HepG2 (cell line): Measurements from ENCODE around the gene CMIP. TPM values are rescaled to one million over a fixed set of nuclear protein-coding genes. Genes with fewer than 3 reads are reported as not detected.

ENCODE experiments used
- ARNTL ChIP-seq: sonication (generic); formaldehyde crosslinking; IDR thresholded peaks from 2 replicates; pipeline ENCODE4 v1.4.0; 2020; ENCODE audit warnings: mild to moderate bottlenecking, missing genetic modification reagents
- CERS6 ChIP-seq: sonication (generic); formaldehyde crosslinking; IDR thresholded peaks from 2 replicates; pipeline ENCODE4 v1.5.0; 2020; ENCODE audit warnings: missing genetic modification reagents
- CHD2 ChIP-seq: IDR thresholded peaks from 2 replicates; pipeline ENCODE4 v1.6.1; 2011; ENCODE audit warnings: low read depth, low read length, improper control_type of control experiment
- FOXM1 ChIP-seq: sonication (generic); formaldehyde crosslinking; IDR thresholded peaks from 2 replicates; pipeline ENCODE4 v1.5.0; 2020; ENCODE audit warnings: missing genetic modification reagents
- GTF3A ChIP-seq: sonication (generic); formaldehyde crosslinking; conservative IDR thresholded peaks from 2 replicates; pipeline ENCODE4 v1.4.0; 2020; ENCODE audit warnings: mild to moderate bottlenecking, missing genetic modification reagents
- ISL2 ChIP-seq: sonication (generic); formaldehyde crosslinking; IDR thresholded peaks from 2 replicates; pipeline ENCODE4 v1.5.0; 2020; ENCODE audit warnings: missing genetic modification reagents
- JUNB ChIP-seq: sonication (generic); formaldehyde crosslinking; IDR thresholded peaks from 2 replicates; pipeline ENCODE4 v1.8.0; 2022; ENCODE audit warnings: missing genetic modification reagents, mild to moderate bottlenecking, borderline replicate concordance
- MAZ ChIP-seq, 2 experiments: sonication (generic) in 1 of 2; formaldehyde crosslinking in 1 of 2; IDR thresholded peaks; 2 replicates each; pipeline versions ENCODE4 v1.5.0 to v1.6.1; 2012 to 2020; ENCODE audit warnings: low read depth in 2 of 2, mild to moderate bottlenecking in 2 of 2, borderline replicate concordance in 1 of 2, improper control_type of control experiment in 1 of 2, low read length in 1 of 2, missing genetic modification reagents in 1 of 2, moderate library complexity in 1 of 2
- NR2F1 ChIP-seq, 2 experiments: fragments of 450-650 bp in 1 of 2; formaldehyde crosslinking in 1 of 2; IDR thresholded peaks; 2 replicates each; pipeline versions ENCODE4 v1.5.0 to v1.6.1; 2016 to 2020; ENCODE audit warnings: mild to moderate bottlenecking in 1 of 2, missing compliant biosample characterization in 1 of 2, missing genetic modification reagents in 1 of 2, moderate library complexity in 1 of 2
- NR2F6 ChIP-seq, 2 experiments: IDR thresholded peaks; 2 replicates each; pipeline ENCODE4 v1.6.1; 2016; ENCODE audit warnings: antibody characterized with exemption in 1 of 2, mild to moderate bottlenecking in 1 of 2
- PBX3 ChIP-seq: sonication (generic); formaldehyde crosslinking; IDR thresholded peaks from 2 replicates; pipeline ENCODE4 v1.8.1; 2023; ENCODE audit warnings: missing genetic modification reagents, inconsistent platforms, borderline replicate concordance
- PRDM4 ChIP-seq: sonication (generic); formaldehyde crosslinking; IDR thresholded peaks from 2 replicates; pipeline ENCODE4 v1.9.0; 2021; ENCODE audit warnings: missing genetic modification reagents, borderline replicate concordance
- ZBTB42 ChIP-seq: sonication (generic); formaldehyde crosslinking; IDR thresholded peaks from 2 replicates; pipeline ENCODE4 v1.5.0; 2020; ENCODE audit warnings: mild to moderate bottlenecking, missing genetic modification reagents
- ZBTB43 ChIP-seq: sonication (generic); formaldehyde crosslinking; conservative IDR thresholded peaks from 2 replicates; pipeline ENCODE4 v1.4.0; 2020; ENCODE audit warnings: missing genetic modification reagents
- ZNF503 ChIP-seq: sonication (generic); formaldehyde crosslinking; IDR thresholded peaks from 2 replicates; pipeline ENCODE4 v1.4.0; 2020; ENCODE audit warnings: missing genetic modification reagents
- ZNF512 ChIP-seq: sonication (generic); formaldehyde crosslinking; IDR thresholded peaks from 2 replicates; pipeline ENCODE4 v1.4.0; 2020; ENCODE audit warnings: mild to moderate bottlenecking, missing genetic modification reagents
- ZSCAN5A ChIP-seq: sonication (generic); formaldehyde crosslinking; IDR thresholded peaks from 2 replicates; pipeline ENCODE4 v1.8.0; 2022; ENCODE audit warnings: mild to moderate bottlenecking, missing genetic modification reagents, borderline replicate concordance
- polyA plus RNA-seq, 8 experiments: library from polyadenylated mRNA; depleted of rRNA in 3 of 8; stranded (reverse) in 7 of 8; unstranded in 1 of 8; fragments of >200 nt; fragmentation: Illumina TruSeq in 4 of 8; extraction: Trizol in 4 of 8; gene quantifications; 2 replicates each; pipeline versions ENCODE4 v1.2.1 to v1.2.3, GENCODE V29; 2011 to 2016; ENCODE audit warnings: low read depth in 4 of 8, missing spikeins in 1 of 8, mixed read lengths in 1 of 8; ENCODE audit not compliant: insufficient read depth in 1 of 8
- total RNA-seq, 5 experiments: library from RNA; depleted of rRNA; stranded (reverse); fragments of >200 nt; fragmentation: Illumina TruSeq; extraction: Trizol; gene quantifications; 2 replicates each; pipeline ENCODE4 v1.2.3, GENCODE V29; 2016; ENCODE audit warnings: low read depth in 1 of 5

CMIP gene
- total and polyA plus RNA-seq, 2 of the 13 experiments (the other 11 are each of a cell fraction or from before 2014, with no cell fraction given) = 10.9 to 18.1 TPM

- TF ChIP-seq PBX3 (CRISPR knock-in tag) = no peak
- no peak for TF ChIP-seq JUNB (CRISPR knock-in tag)
- no peak for TF ChIP-seq ARNTL
- TF ChIP-seq NR2F6 (IDR thresholded peaks at IDR 0.05) = no peak
- 0 out of 2 replicates have a peak, but pooled peaks have one; percentile 14 for TF ChIP-seq NR2F6 (CRISPR knock-in tag; IDR thresholded peaks at IDR 0.05)
- TF ChIP-seq FOXM1 = no peak
- 0 out of 2 replicates have a peak, but pooled peaks have one; percentile 18 for TF ChIP-seq CERS6
- peak; percentile 61; the same call in 1 of the 2 replicates for TF ChIP-seq ZNF512
- TF ChIP-seq ZSCAN5A (CRISPR knock-in tag) = no peak
- TF ChIP-seq CHD2 = no peak
- no peak for TF ChIP-seq MAZ (IDR thresholded peaks at IDR 0.05; ENCODE audit: borderline replicate concordance, low read depth, low read length)
- TF ChIP-seq MAZ (CRISPR knock-in tag; IDR thresholded peaks at IDR 0.05; ENCODE audit: low read depth) = no peak
- no peak for TF ChIP-seq ZBTB43 (CRISPR knock-in tag)
- TF ChIP-seq PRDM4 (CRISPR knock-in tag) = no peak
- 0 out of 2 replicates have a peak, but pooled peaks have one; percentile 38 for TF ChIP-seq GTF3A (CRISPR knock-in tag)
- TF ChIP-seq ZBTB42 (CRISPR knock-in tag) = no peak
- no peak for TF ChIP-seq ISL2 (CRISPR knock-in tag)
- no peak for TF ChIP-seq ZNF503
- TF ChIP-seq NR2F1 (CRISPR knock-in tag; IDR thresholded peaks at IDR 0.05) = no peak
Measured at GRCh38 chr16:81429045-81429521, 15.5 kb upstream of the CMIP start (continued).
